PC-3 (cell line): ENCODE measurements around the gene SNX32. TPM values are rescaled to one million over a fixed set of nuclear protein-coding genes. Genes with fewer than 3 reads are reported as not detected.

Experiments used
- ATAC-seq: fragments of 200-7000 bp; cut with Tn5 transposase; 2 replicates; pipeline ENCODE4 v1.9.1; 2020; ENCODE audit warnings: mild to moderate bottlenecking, moderate library complexity
- BruUV-seq: library from RNA; stranded (reverse); fragments of 400-500 nt; replicated peaks from 2 replicates; lab custom pipeline; 2021; lab: Mats Ljungman, UMichigan
- CTCF ChIA-PET: fragments of 300-600 bp; sonication (Branson Sonifier 250); formaldehyde crosslinking; loops from one replicate; lab custom pipeline; 2022; ENCODE audit warnings: antibody characterized with exemption; lab: Charles Lee
- POLR2A ChIA-PET: fragments of 300-600 bp; sonication (Branson Sonifier 250); formaldehyde crosslinking; loops from one replicate; lab custom pipeline; 2022; ENCODE audit warnings: antibody characterized with exemption; ENCODE audit not compliant: unreplicated experiment; lab: Charles Lee
- DNase-seq: peaks from one replicate; pipeline ENCODE4 v3.0.0-alpha.2; 2015
- H2AFZ ChIP-seq: fragments of 300-600 bp; sonication (generic); 2 replicates; pipeline ENCODE4 v1.6.0; 2016; ENCODE audit warnings: antibody characterized with exemption, low read length
- H3F3A ChIP-seq: fragments of 300-600 bp; sonication (generic); one replicate; pipeline ENCODE4 v1.6.0; 2017; ENCODE audit warnings: antibody characterized with exemption, low read length, control low read depth, mild to moderate bottlenecking; ENCODE audit not compliant: unreplicated experiment
- H3K27ac ChIP-seq: fragments of 300-600 bp; sonication (generic); 2 replicates; pipeline ENCODE4 v1.5.1; 2016; ENCODE audit warnings: mild to moderate bottlenecking, low read length
- H3K27me3 ChIP-seq: fragments of 300-600 bp; sonication (generic); 2 replicates; pipeline ENCODE4 v1.6.1; 2016; ENCODE audit warnings: low read length, mixed read lengths
- H3K36me3 ChIP-seq: fragments of 300-600 bp; sonication (generic); 2 replicates; pipeline ENCODE4 v1.6.1; 2016; ENCODE audit warnings: low read depth, mixed run types, low read length, mixed read lengths
- H3K4me1 ChIP-seq: fragments of 300-600 bp; sonication (generic); 2 replicates; pipeline ENCODE4 v1.5.1; 2016; ENCODE audit warnings: low read length; ENCODE audit not compliant: insufficient read depth
- H3K4me2 ChIP-seq: fragments of 300-600 bp; sonication (generic); 2 replicates; pipeline ENCODE4 v1.6.0; 2016; ENCODE audit warnings: low read length
- H3K4me3 ChIP-seq: fragments of 300-600 bp; sonication (generic); 2 replicates; pipeline ENCODE4 v1.5.1; 2016; ENCODE audit warnings: mild to moderate bottlenecking, low read length, mixed read lengths
- H3K79me2 ChIP-seq: fragments of 300-600 bp; sonication (generic); 2 replicates; pipeline ENCODE4 v1.6.1; 2017; ENCODE audit warnings: low read length, mixed read lengths
- H3K9ac ChIP-seq: fragments of 300-600 bp; sonication (generic); 2 replicates; pipeline ENCODE4 v1.6.0; 2016; ENCODE audit warnings: mild to moderate bottlenecking, low read length
- H3K9me2 ChIP-seq: fragments of 300-600 bp; sonication (generic); replicated peaks from 2 replicates; pipeline ENCODE4 v1.6.1; 2016; ENCODE audit warnings: mixed run types, low read length, mixed read lengths
- H3K9me3 ChIP-seq: fragments of 300-600 bp; sonication (generic); 2 replicates; pipeline ENCODE4 v1.6.1; 2016; ENCODE audit warnings: low read length, mixed read lengths
- H4K20me1 ChIP-seq: fragments of 300-600 bp; sonication (generic); 2 replicates; pipeline ENCODE4 v1.6.1; 2016; ENCODE audit warnings: low read length, mixed read lengths
- EZH2 ChIP-seq: fragments of 300-600 bp; sonication (generic); IDR thresholded peaks from one replicate; pipeline ENCODE4 v1.6.1; 2017; ENCODE audit warnings: antibody characterized with exemption, mild to moderate bottlenecking, low read length; ENCODE audit not compliant: unreplicated experiment
- EZH2phosphoT487 ChIP-seq: fragments of 300-600 bp; sonication (generic); IDR thresholded peaks from 2 replicates; pipeline ENCODE4 v1.6.1; 2018; ENCODE audit warnings: mild to moderate bottlenecking, antibody characterized with exemption, low read length, borderline replicate concordance
- intact Hi-C: fragments of 100-400 bp; cut with micrococcal nuclease; formaldehyde crosslinking; loops from 2 replicates; pipeline ENCODE4 v1.9.0; 2023
- total RNA-seq: library from RNA; depleted of rRNA; stranded (reverse); fragments of >200 nt; gene quantifications from 2 replicates; pipeline ENCODE4 v1.2.3, GENCODE V29; 2014
- TF ChIP-seq, protein P1 (sequence below): fragments of 300-600 bp; sonication (generic); conservative IDR thresholded peaks from 2 replicates; pipeline ENCODE4 v1.5.1; 2017; ENCODE audit warnings: antibody characterized with exemption, low read depth, mild to moderate bottlenecking, low read length

The SNX32 gene
- total RNA-seq, 1 experiment from 2014 or later, result not detected

DNA sequence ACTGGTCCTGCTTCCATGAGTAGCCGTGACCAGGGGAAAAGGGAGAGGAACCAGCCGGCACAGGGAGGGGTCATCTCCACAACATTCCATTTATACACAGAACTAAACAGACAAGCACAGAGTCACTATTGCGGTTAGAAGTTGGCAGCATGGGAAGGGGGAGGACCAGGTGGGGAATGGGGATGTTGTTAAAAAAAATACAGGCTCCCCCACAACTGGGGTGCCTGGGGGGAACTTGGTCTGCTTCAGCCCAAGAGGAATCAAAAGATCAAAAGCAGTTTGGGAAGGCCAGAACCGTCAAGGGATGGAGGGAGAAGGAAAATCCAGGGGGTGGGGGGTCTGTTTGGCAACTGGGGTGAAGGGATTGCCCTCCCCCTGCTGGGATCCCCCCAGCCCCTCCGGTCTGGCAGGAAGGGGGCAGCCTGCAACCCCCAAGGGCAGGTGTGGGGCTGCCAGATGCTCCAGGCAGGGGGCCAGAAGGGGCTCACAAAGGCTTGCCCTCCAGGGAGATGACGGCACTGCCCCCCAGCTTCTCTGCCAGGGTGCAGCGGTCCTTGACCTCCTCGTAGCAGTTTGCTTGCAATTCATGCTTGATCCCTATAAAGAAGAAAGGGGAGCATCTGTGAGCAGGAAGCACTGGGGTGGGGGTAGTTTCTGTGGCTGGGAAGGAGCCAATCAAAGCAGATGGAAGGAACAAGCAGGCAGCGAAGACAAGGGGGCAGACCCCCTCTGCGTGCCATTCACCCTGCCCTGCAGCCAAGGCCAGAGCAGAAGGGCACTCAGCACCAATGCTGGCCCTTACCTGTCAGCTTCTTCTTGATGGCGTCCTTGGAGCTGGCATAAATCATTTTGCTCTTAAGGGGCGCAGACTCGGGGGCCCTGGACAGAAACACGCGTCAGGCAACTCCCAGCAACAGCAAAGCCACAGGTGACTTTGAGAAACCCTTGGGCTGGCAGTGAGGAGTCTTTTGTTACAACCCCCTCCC, 21.4 kb downstream of the SNX32 start:
- Histone ChIP-seq H2AFZ (no peak overlapping the region), H3K4me3 (peak overlapping the region; percentile 79; the same call in 1 of the 2 replicates), H3K9ac (no peak overlapping the region), H3K9me3 (no peaks in the 10 kb centered on the region), H3K4me2 (peak overlapping the region; percentile 95; the same call in 1 of the 2 replicates), H3F3A (peaks cover 11% of the 10 kb centered on the region), H4K20me1 (peaks cover 49% of the 10 kb centered on the region), H3K4me1 (peaks cover 33% of the 10 kb centered on the region), H3K79me2 (peaks cover 42% of the 10 kb centered on the region), H3K27ac (no peak overlapping the region), H3K9me2 (no peaks in the 10 kb centered on the region), H3K27me3 (no peaks in the 10 kb centered on the region), H3K36me3 (peaks cover 56% of the 10 kb centered on the region)
- ChIA-PET POLR2A (interaction anchor here (0.6 kb wide), 1 partner anchor 26 kb away, joined by 11 read pairs; no protein-coding TSS in a partner anchor), CTCF (no interaction called here)
- TF ChIP-seq EZH2 (no peak), EZH2phosphoT487 (no peak)
- TF ChIP-seq, protein P1, sequence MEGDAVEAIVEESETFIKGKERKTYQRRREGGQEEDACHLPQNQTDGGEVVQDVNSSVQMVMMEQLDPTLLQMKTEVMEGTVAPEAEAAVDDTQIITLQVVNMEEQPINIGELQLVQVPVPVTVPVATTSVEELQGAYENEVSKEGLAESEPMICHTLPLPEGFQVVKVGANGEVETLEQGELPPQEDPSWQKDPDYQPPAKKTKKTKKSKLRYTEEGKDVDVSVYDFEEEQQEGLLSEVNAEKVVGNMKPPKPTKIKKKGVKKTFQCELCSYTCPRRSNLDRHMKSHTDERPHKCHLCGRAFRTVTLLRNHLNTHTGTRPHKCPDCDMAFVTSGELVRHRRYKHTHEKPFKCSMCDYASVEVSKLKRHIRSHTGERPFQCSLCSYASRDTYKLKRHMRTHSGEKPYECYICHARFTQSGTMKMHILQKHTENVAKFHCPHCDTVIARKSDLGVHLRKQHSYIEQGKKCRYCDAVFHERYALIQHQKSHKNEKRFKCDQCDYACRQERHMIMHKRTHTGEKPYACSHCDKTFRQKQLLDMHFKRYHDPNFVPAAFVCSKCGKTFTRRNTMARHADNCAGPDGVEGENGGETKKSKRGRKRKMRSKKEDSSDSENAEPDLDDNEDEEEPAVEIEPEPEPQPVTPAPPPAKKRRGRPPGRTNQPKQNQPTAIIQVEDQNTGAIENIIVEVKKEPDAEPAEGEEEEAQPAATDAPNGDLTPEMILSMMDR, result no peak
- intact Hi-C loops, result no loop called here
- DNase-seq, result no peak
- TSS peak; percentile 58 for BruUV-seq
- no peak for ATAC-seq

DNA sequence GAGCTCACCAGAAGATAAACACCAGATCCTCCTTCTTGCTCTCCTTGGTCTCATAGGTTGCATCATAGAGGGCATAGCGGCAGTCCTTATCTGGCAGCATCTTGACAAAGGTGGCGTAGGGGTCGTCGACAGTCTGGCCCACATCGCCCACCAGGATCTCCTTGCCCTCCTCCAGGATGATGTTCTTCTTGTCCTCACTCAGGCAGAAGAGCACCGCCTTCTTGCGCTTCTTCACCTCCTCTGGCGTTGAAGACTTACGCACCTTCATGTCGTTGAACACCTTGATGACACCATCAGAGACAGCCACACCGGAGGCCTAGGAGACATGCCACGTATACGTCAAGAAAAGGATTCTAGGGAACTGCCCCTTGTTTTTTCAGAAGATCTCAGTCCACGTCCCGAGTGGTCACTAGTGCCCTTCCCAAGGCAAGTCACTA, 22.2 kb downstream of the SNX32 start:
- ChIA-PET CTCF (no interaction called here), POLR2A (interaction anchor here (0.6 kb wide), 1 partner anchor 27 kb away, joined by 11 read pairs; no protein-coding TSS in a partner anchor)
- Histone ChIP-seq H3K36me3 (peaks cover 56% of the 10 kb centered on the region), H4K20me1 (peaks cover 49% of the 10 kb centered on the region), H3K79me2 (peaks cover 47% of the 10 kb centered on the region), H2AFZ (no peak overlapping the region), H3K4me1 (peaks cover 33% of the 10 kb centered on the region), H3K4me3 (peak overlapping the region; percentile 79), H3K27ac (no peak overlapping the region), H3K4me2 (peak overlapping the region; percentile 95), H3K27me3 (no peaks in the 10 kb centered on the region), H3F3A (peaks cover 11% of the 10 kb centered on the region), H3K9me3 (no peaks in the 10 kb centered on the region), H3K9me2 (no peaks in the 10 kb centered on the region), H3K9ac (no peak overlapping the region)
- no peak for DNase-seq
- intact Hi-C loops, result no loop called here
- no TSS peak for BruUV-seq
- no peak for ATAC-seq
- TF ChIP-seq EZH2phosphoT487, result no peak
- TF ChIP-seq EZH2, result no peak
- TF ChIP-seq, protein P1, result no peak
